EL (cell line): ENCODE data around the gene ATG2A.

Experiments
- DNase-seq: peaks from one replicate; pipeline ENCODE4 v3.0.0-alpha.2; 2016

Gene ATG2A

DNA sequence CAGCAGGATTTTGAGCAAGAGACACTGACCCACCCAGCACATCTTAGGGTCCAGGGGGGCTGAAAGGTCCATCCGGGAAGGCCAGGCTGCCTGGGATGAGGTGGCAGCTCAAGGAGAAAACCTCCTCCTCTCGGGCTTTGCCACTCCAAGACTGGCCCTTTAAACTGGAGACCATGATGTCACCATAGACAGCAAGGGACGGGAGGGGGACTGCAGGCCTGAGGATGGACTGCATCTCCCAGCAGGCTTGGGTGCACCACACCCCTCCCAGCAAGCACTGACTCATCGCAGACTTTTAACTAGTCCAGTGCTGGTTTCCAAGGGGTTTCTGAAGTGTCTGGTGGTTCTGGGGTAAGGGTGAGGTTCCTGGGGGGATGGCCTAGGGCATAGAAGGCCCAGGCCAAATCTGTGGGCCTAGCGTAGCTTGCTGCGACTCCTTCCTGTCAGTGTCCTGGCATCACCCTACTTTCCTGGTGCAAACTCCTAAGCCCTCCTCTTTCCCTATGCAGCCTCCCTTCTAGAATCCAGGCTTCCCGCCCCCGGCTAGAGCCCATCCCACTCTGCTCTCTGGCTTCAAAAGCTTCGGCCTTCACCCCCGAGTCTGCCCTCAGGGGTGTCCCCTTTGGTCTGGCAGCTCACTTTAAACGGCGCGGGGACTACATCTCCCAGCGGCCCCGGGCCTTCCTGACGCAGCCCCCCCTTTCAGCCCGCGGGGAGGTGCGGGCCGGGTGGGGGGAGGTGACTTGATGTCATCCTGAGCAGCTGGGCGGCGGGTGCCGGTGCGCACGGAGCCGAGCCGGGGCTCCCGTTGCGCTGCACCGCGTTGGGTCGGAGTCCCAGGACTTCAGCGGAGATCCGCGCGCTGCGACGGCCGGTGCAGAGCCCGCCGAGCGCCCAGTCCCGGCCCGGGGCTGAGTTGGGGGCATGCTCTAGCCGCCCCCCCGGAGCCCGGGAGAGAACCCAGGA is 7.2 kb upstream of the ATG2A start, which contains the start of gene PPP2R5B:
Gene PPP2R5B, plus strand, starts transcription at position 746 of the 966 bp plus-strand sequence. CDS start 1,046 bp downstream, outside the sequence.
- peak; percentile 95 for DNase-seq

GRCh38 chr11:64923151-64923661 is 6.2 kb upstream of the ATG2A start:
- no peak for DNase-seq

- DNase-seq: no peak
Observed at GRCh38 chr11:64921384-64921783, 4.4 kb upstream of the ATG2A start.

GRCh38 chr11:64920124-64920523 is 3.1 kb upstream of the ATG2A start:
- DNase-seq: no peak

DNA sequence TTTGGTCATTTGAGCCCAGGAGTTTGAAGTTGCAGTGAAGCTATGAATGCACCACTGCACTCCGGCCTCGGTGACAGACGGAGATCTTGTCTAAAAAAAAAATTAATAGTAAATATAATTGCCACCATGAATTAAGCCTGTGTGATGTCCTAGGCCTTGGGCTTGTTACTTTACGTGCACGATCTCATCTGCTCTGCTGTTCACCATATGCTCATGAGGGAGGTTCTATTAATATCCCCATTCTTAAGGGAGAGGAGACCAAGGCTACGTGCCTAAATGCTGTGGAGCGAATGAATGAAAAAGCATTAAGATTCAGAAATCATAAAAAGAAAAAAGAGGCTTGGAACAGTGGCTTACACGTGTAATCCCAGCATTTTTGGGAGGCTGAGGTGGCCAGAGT is 2.6 kb upstream of the ATG2A start:
- no peak for DNase-seq

DNA sequence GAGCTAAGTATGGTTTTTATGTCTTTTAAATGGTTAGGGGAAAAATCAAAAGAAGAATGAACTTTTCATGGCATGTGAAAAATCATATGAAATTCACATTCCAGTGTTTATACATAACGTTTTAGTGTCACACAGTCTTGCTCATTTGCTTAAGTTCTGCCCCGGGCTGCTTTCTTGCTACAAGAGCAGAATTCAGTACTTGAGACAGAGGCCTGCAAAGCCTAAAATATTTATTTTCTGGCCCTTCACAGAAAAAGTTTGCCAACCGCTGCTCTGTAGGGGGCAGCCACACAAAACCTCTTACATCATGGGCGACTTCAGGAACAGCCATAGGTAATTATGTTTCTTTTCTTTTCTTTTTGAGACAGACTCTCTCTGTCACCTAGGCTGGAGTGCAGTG is 1.0 kb upstream of the ATG2A start:
- DNase-seq: peak; percentile 60

- DNase-seq: no peak
Observed at GRCh38 chr11:64917663-64917995, 620 bp upstream of the ATG2A start.

GRCh38 chr11:64916040-64916774 is 802 bp downstream of the ATG2A start:
- DNase-seq: peak; percentile 49

GRCh38 chr11:64915376-64915887 is 1.6 kb downstream of the ATG2A start:
- no peak for DNase-seq

- DNase-seq: no peak
Observed at GRCh38 chr11:64914123-64914522, 2.9 kb downstream of the ATG2A start.

DNA sequence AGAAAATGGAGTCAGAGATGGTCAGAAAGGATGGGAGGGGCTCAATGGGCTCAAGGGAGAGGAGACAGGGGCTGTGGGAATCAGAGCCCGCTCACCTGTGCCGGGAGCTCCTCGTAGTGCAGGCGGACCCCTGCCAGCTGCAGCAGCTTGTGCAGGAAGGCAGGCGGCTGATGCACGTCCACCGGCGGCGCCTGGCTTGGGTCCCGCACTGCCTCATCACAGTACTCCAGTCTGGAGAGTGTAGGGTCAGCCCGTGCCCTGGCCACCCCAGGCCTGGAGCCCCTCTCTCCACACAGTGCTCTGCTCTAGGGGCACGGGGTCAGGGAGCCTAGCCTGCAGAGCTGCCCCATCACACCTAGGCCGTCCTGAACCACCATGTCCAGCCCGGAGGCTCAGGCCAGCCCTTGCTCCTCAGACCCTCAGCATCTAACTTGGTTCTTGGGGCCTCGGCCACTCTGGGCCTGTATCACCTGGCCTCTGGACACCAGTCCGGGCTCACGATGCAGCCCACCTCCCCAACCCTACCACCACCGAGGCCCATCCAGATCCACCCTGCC is 3.8 kb downstream of the ATG2A start:
- no peak for DNase-seq

GRCh38 chr11:64911689-64912088 is 5.3 kb downstream of the ATG2A start:
- DNase-seq: no peak

GRCh38 chr11:64911142-64911541 is 5.9 kb downstream of the ATG2A start:
- no peak for DNase-seq

- DNase-seq: no peak
Observed at GRCh38 chr11:64910451-64911093, 6.4 kb downstream of the ATG2A start.

GRCh38 chr11:64909653-64910343 is 7.2 kb downstream of the ATG2A start:
- no peak for DNase-seq

- DNase-seq: no peak
Observed at GRCh38 chr11:64908766-64909165, 8.2 kb downstream of the ATG2A start.

- no peak for DNase-seq
Observed at GRCh38 chr11:64906314-64906635, 10.7 kb downstream of the ATG2A start.

DNA sequence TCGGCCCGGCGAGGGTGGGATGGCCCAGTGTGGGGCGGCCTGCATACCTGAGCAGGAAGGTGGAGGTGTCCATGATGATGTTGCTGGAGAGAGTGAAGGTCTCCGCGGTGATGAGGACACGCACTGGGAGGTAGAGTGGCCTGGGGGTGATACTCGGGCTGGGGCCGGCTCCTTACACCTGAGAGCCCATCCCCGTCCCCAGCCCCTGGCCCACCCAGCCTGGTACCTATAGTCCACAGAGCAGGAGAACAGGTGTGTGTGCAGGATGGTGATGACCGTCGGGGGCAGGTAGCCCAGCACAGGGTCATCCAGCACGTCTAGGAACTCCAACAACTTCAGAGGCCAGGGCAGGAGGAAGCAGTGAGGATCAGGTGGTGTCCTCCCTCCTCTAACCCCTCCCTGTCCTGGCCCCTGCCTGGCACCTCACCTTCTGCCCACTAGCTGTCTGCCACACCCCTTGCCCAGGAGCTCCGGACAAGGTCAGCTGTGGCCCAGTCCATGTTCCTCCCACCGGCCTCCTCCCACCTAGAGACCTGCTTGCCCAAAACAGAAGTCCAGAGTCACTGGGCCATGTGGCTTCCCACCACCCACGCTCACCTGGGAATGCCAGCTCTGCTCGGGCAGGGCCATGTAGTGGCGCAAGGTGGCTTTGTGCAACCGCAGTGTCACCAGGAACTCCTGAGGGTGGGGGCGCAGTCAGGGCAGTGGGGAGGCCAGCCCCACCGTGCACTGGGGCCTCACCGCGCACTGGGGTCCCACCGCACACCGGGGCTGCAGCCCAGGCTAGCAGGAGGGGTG is 11.3 kb downstream of the ATG2A start:
- no peak for DNase-seq

GRCh38 chr11:64903291-64903833 is 13.6 kb downstream of the ATG2A start:
- DNase-seq: no peak

GRCh38 chr11:64902102-64902900 is 14.7 kb downstream of the ATG2A start:
- no peak for DNase-seq
